ENCODE measurements around the gene IFNA5. TPM values are rescaled to one million over a fixed set of nuclear protein-coding genes. Genes with fewer than 3 reads are reported as not detected.

The IFNA5 gene
- polyA plus RNA-seq, 3 donors: not detected

DNA sequence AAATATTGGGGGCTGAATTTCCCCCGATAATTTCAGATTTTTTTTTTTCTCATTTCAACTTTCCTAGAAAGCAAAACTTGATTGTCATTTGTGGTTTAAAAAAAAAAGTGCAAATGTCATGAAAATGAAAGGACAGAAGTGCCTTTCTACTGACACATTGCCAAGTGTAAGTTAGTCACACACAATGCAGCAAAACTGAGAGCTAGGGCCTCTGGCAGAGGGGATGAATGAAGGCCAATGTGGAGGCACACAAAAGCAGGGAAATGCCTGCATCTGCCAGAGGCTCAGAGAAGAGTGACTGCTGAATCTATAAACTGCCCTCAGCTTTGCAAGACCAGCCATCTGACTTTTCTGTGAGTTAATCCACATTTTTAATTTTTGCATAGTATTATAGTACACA, 6.8 kb upstream of the IFNA5 start:
- DNase-seq (ENCODE audit: extremely low read depth in 1 of 11, low read depth in 9 of 11, low spot score in 4 of 11): no peak

DNA sequence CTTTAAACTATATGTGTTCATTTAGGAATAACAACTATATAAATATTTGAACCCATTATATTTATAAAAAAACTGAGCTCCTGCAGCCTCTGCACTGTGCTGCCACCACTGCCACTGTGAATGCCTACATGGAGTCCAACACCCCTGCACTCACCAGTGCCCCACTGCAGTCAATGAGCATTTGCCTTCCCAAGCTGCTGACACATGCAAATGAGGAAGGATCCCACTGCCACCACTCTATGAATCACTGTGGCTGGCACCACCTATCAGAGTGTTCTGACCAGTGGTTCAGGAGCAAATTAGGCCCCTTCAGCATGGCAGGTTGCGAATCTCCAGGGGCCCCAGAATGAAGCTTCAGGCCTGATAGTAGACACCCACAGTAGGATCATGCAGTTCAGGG, 9.1 kb downstream of the IFNA5 start:
- DNase-seq (ENCODE audit: extremely low read depth in 1 of 11, low read depth in 9 of 11, low spot score in 4 of 11): no peak

- no peak for DNase-seq (ENCODE audit: extremely low read depth in 1 of 11, low read depth in 9 of 11, low spot score in 4 of 11)
These were observed 10.1 kb downstream of the IFNA5 start for GRCh38 chr9:21294904-21295538.

DNA sequence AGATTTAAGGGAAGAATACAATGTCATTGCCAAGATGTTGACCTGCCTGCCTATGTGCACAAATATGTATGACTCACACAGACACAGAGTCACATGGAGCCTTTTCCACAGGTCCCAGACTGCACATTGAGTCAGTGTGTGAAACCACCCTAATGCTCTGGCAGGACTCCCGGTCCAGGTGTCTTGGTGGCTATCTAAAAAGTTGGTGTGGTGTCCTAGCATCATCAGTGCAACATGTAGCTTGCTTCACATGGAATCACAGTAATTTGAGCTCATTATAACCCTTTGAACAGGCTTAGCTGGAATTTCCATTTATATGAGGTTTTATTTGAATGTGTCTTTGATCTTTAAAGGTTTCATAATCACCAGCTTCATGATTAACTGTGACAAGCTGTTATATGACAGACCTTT, 10.7 kb downstream of the IFNA5 start:
- no peak for DNase-seq (ENCODE audit: extremely low read depth in 1 of 11, low read depth in 9 of 11, low spot score in 4 of 11)

DNA sequence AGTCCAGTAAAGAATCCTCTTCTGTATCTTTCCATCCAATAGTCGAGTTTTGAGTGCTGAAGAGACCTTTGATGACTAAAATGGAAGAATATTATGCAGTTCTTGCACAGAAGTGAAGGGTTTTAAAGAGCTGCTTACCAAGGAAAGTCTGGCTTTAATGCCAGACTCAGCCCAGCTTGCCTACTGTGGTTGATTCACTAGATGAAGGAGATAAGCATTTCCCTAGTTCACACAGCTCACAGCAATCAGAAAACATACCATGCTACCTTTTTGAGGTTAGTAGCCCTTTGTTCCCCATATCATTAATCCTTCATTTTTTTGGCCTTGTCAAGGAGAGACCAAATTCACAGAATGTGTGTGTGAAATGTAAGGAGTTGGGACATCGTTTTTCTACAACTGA, 15.3 kb downstream of the IFNA5 start:
- DNase-seq (ENCODE audit: extremely low read depth in 1 of 11, low read depth in 9 of 11, low spot score in 4 of 11): no peak

DNA sequence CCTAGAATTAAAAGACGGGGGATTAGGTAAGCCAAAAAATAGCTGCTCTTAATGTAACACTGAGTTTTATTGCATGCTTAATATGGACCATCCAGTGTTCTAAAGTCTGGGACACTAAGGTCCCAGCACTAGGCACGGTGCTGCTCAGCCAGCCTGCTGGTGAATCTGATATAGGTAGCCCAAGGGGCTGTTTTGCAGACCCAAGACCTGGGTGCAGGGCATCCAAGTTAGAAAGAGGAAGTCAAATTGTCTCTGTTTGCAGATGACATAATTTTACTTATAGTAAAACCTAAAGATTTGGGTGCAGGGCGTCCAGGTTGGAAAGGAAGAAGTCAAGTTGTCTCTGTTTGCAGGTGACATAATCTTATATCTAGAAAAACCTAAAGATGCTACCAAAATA, 17.8 kb downstream of the IFNA5 start:
- DNase-seq (ENCODE audit: extremely low read depth in 1 of 11, low read depth in 9 of 11, low spot score in 4 of 11): no peak

GRCh38 chr9:21286659-21287058, 18.5 kb downstream of the IFNA5 start:
- no peak for DNase-seq (ENCODE audit: extremely low read depth in 1 of 11, low read depth in 9 of 11, low spot score in 4 of 11)

DNA sequence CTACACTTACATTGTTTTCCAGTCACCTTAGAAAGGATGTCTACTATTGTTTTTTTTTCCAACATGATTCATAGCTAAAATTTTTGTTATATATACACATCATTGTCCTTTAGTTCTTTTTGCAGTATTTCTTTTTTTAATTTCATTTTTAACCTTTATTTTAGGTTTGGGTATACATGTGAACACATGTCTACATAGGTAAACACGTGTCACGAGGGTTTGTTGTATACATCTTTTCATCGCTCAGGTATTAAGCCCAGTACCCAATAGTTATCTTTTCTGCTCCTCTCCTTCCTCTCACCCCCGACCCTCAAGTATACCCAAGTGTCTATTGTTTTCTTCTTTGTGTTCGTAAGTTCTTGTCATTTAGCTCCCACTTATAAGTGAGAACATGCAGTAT, 19.0 kb downstream of the IFNA5 start:
- no peak for DNase-seq (ENCODE audit: extremely low read depth in 1 of 11, low read depth in 9 of 11, low spot score in 4 of 11)

DNA sequence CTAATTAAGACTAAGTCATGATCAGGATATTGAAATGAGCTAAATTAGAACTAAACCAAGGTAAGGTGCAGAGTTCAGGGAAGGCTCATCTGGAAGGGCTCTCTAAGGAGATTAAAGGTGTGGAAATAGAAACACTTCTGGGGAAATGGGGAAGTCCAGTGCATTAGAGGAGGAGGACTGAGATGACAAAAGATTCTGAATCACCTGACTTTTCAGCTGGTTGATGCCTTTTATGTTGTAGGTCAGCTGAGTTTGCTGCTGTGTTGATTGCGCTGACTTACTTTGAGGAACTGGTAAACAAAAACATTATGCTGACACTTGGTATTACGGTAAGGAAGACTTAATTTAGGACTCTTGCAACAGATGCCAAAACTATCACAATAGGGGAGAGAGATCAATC, 23.8 kb downstream of the IFNA5 start:
- DNase-seq (ENCODE audit: extremely low read depth in 1 of 11, low read depth in 9 of 11, low spot score in 4 of 11): no peak

DNA sequence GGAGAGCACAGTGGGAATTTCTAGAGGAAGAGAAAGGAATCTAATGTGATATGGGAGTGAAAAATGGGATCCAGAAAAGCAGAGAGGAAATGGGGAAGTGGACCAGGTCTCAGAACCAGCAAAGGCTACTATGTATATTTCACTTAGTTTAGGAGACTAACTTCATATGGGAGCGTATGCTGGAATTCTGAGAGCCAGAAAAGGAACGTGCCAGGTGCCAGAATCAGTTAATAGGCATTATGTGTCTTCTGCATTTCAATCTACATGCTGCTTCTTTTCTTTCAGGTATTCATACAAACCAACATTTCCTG, 36.8 kb downstream of the IFNA5 start:
- DNase-seq (ENCODE audit: extremely low read depth in 1 of 11, low read depth in 9 of 11, low spot score in 4 of 11): no peak

DNA sequence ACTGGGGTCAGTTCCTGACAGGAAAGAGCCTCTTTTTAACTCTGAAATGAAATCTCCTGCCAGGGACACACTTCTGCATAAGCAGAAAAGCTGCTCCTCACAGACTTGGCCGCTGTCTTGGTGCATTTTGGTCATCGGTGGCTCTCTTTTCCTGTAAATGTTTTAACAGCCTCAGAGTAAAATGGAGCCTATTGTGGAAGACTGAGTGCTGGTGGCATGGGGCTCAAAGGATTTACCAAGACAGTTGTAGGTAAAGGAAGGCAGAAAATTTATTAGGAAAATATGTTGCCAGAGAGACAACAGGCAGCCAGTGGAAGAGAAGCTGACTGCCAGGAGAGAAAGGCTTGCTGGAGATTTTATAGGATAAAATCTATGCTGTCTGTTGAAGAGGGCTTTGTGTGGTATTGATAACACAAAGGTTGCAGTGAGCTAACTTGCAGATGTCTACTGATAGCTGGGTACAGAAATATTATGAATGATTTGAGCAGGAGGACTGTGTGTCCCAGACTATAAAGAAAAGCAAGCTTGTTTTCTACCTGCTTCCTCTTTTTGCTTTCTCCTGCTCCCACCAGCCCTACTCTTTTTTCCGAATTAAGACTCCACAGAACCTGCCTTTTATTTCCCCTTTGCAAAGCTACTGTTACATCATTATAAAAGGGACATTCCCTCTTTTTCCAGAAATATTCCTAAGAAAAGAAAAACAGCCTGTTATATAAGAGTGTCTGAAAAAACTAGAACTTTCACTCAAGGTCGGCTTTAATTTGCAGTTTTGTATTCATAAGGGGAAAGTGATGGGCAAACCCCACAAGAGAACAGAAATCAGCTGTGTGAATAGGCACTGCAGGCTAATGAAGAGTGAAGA, 37.4 kb downstream of the IFNA5 start:
- no peak for DNase-seq (ENCODE audit: extremely low read depth in 1 of 11, low read depth in 9 of 11, low spot score in 4 of 11)

GRCh38 chr9:21266733-21267484, 38.2 kb downstream of the IFNA5 start:
- no peak for DNase-seq (ENCODE audit: extremely low read depth in 1 of 11, low read depth in 9 of 11, low spot score in 4 of 11)

DNA sequence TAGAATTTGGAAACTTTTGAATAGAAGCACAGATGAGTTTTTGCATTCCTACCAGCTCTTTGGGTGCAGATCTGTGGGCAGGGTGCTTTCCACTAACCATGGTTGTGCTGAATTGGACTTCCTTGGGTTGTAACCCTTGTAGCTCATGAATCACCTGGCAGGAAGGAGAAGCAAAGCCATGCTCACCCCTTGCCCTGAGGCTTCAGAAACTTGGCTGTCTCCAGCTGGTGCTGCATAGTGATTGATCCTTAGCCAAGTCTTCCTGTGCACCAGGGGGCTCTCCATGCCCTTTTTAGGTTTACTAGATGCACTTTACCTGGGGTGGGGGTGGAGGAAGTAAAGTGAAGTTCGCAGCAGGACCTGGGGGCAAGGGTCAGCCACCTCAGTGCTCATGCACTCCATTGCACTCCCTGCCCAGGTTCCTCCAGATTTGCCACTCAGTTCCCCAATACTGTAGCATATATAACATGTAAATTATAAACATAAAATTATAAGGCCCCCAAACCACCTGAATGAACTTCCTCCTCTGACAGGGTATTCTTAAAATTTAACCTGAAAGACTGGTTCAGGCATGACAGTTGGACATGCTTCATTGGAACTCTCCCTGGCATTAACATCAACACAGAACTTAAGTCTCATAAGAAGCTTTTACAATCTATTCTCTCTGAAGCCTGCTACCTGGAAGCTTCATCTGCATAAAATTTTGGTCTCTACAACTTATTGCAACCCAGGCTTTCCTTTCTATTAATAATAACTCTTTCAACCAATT, 39.5 kb downstream of the IFNA5 start:
- no peak for DNase-seq (ENCODE audit: extremely low read depth in 1 of 11, low read depth in 9 of 11, low spot score in 4 of 11)

- peak in 1 of 11 donors; percentile 2 for DNase-seq (ENCODE audit: extremely low read depth in 1 of 11, low read depth in 9 of 11, low spot score in 4 of 11)
These were observed 49.4 kb downstream of the IFNA5 start for GRCh38 chr9:21255538-21256212.

Other genes starting within 250 kb of the IFNA5 start
- gene IFNB1, start 227.4 kb downstream of the IFNA5 start, polyA plus RNA-seq (ENCODE audit: insufficient read length in 3 of 3): not detected
- gene IFNW1, start 163.5 kb downstream of the IFNA5 start, polyA plus RNA-seq (ENCODE audit: insufficient read length in 3 of 3): not detected
- gene IFNA21, start 138.7 kb downstream of the IFNA5 start, polyA plus RNA-seq (ENCODE audit: insufficient read length in 3 of 3): not detected
- gene IFNA4, start 117.7 kb downstream of the IFNA5 start, polyA plus RNA-seq (ENCODE audit: insufficient read length in 3 of 3): not detected
- not detected for gene IFNA7, start 103.1 kb downstream of the IFNA5 start, polyA plus RNA-seq (ENCODE audit: insufficient read length in 3 of 3)
- gene IFNA10, start 98.2 kb downstream of the IFNA5 start, polyA plus RNA-seq (ENCODE audit: insufficient read length in 3 of 3): not detected
- not detected for gene IFNA16, start 88.0 kb downstream of the IFNA5 start, polyA plus RNA-seq (ENCODE audit: insufficient read length in 3 of 3)
- not detected for gene IFNA17, start 77.1 kb downstream of the IFNA5 start, polyA plus RNA-seq (ENCODE audit: insufficient read length in 3 of 3)
- not detected for gene IFNA14, start 65.3 kb downstream of the IFNA5 start, polyA plus RNA-seq (ENCODE audit: insufficient read length in 3 of 3)
- 10 to 100 TPM; 43.6 to 53.2 (median 48.8) TPM for gene KLHL9, start 30.1 kb upstream of the IFNA5 start, polyA plus RNA-seq (ENCODE audit: insufficient read length in 3 of 3)
- not detected for gene IFNA6, start 45.6 kb upstream of the IFNA5 start, polyA plus RNA-seq (ENCODE audit: insufficient read length in 3 of 3)
- gene IFNA13, start 62.7 kb upstream of the IFNA5 start, polyA plus RNA-seq (ENCODE audit: insufficient read length in 3 of 3): not detected
- not detected for gene IFNA2, start 80.1 kb upstream of the IFNA5 start, polyA plus RNA-seq (ENCODE audit: insufficient read length in 3 of 3)
- gene IFNA8, start 103.8 kb upstream of the IFNA5 start, polyA plus RNA-seq (ENCODE audit: insufficient read length in 3 of 3): not detected
- gene IFNA1, start 135.1 kb upstream of the IFNA5 start, polyA plus RNA-seq (ENCODE audit: insufficient read length in 3 of 3): not detected
- under 1 TPM in 2 of 3 donors, not detected in 1; 0.13 to 0.17 TPM for gene IFNE, start 177.0 kb upstream of the IFNA5 start, polyA plus RNA-seq (ENCODE audit: insufficient read length in 3 of 3)